ENCODE data around the gene SFMBT1. TPM values are rescaled to one million over a fixed set of nuclear protein-coding genes. Genes with fewer than 3 reads are reported as not detected.

The SFMBT1 gene
- total RNA-seq, 1 experiment from 2014 or later, result 11.8 TPM

DNA sequence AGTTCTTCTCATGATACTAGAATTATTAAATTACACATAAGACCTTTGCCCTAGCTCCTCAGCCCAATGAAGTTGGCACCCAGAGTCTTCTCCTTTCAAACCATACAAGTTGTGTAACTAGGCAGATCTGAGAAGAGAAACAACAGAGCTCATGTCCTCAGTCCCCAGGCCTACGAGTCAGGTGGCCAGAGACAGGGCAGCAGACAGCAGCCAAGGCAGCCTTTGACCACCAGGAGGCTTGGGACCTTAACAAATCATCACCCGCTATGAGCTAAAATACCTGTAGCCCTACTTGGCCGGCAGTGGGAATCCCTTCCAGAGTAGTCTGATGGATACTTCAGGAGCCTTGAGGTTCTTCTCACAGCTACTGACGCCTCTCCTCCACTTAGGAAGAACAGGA, 166.8 kb downstream of the SFMBT1 start:
- ChIA-PET CTCF (interaction anchor here (0.6 to 1.5 kb wide), 5 partner anchors 31 to 832 kb away, joined by 3 to 4 read pairs (median 3); no protein-coding TSS in a partner anchor), POLR2A (interaction anchor here (0.7 kb wide), 1 partner anchor 62 kb away, joined by 3 read pairs; no protein-coding TSS in a partner anchor)
- no peaks in the 10 kb centered on the region for H3K9me3 Mint-ChIP-seq (ENCODE audit: unreplicated experiment)
- no peaks in the 10 kb centered on the region for H3K4me1 Mint-ChIP-seq (ENCODE audit: insufficient read depth, unreplicated experiment)
- H3K36me3 Mint-ChIP-seq (ENCODE audit: insufficient read depth, unreplicated experiment), result peaks cover 8% of the 10 kb centered on the region
- no TSS peak for BruUV-seq (replicated peaks)
- TF ChIP-seq, protein P1, sequence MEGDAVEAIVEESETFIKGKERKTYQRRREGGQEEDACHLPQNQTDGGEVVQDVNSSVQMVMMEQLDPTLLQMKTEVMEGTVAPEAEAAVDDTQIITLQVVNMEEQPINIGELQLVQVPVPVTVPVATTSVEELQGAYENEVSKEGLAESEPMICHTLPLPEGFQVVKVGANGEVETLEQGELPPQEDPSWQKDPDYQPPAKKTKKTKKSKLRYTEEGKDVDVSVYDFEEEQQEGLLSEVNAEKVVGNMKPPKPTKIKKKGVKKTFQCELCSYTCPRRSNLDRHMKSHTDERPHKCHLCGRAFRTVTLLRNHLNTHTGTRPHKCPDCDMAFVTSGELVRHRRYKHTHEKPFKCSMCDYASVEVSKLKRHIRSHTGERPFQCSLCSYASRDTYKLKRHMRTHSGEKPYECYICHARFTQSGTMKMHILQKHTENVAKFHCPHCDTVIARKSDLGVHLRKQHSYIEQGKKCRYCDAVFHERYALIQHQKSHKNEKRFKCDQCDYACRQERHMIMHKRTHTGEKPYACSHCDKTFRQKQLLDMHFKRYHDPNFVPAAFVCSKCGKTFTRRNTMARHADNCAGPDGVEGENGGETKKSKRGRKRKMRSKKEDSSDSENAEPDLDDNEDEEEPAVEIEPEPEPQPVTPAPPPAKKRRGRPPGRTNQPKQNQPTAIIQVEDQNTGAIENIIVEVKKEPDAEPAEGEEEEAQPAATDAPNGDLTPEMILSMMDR (IDR thresholded peaks at IDR 0.05; ENCODE audit: unreplicated experiment), result no peak
- no peaks in the 10 kb centered on the region for H3K27me3 Mint-ChIP-seq (ENCODE audit: insufficient read depth, unreplicated experiment)
- intact Hi-C loops (cut with micrococcal nuclease), result no loop called here
- DNase-seq (ENCODE audit: unreplicated experiment), result no peak
- no peak overlapping the region for H3K4me3 Mint-ChIP-seq (ENCODE audit: unreplicated experiment)
- H3K27ac Mint-ChIP-seq (ENCODE audit: low read depth, unreplicated experiment), result no peak overlapping the region

DNA sequence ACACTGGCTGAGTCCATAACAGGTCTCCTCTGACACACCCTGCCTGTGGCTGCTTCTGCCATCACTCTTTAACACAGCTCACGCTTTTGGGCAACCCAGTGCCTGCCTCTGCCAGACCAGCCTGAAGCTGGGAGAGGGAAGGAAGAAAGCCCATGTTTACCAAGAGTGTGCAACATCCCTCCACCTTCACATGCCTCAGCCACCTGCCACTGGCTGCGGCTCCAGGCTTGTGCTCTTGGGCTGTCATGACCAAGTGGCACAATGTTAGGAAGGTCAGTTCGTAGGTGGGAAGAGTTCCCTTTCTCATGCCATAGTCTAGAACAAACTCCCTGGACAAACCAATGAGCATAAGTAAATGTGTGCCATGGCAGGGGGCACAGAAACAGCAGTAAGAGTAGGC, 168.8 kb downstream of the SFMBT1 start:
- CTCF ChIA-PET, result interaction anchor here (0.6 kb wide), 1 partner anchor 839 kb away, joined by 7 read pairs; no protein-coding TSS in a partner anchor

DNA sequence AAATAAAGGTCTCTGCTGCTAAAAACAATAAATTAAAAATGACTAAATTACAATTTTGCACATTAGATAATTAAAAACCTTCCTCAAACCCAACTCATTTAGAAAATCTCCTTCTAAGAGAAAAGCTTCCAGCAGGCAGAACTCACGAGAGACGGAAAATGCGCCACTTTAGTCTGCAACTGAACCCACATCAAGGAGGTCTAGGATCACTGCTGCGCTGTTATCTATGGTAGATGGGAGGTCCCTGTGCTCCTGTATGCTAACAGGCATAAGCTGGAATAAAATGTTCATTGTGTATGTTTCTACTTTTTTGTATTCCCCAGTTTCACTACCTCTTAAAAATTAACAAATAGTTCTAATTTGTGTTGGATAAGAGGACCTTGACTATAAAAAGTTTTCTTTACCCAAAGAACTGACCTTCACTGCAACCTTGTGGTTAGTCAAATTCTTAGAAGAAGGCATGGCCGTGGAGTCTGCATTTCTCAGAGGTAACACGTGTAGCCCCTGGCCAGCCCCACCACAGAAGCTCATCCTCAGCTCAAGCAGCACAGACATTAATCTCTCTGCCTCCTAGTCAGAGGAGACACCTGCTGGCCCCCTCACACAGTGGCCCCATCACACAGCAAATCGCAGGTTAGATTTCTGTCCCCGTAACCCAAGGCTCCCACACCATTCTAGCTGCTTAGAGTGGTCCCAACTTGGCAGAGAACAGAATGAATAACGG, 170.8 kb downstream of the SFMBT1 start:
- no TSS peak for BruUV-seq (replicated peaks)
- POLR2A ChIA-PET, result interaction anchor here (0.7 kb wide), 1 partner anchor 8 kb away, joined by 3 read pairs; no protein-coding TSS in a partner anchor
- intact Hi-C loops (cut with micrococcal nuclease), result no loop called here
- Mint-ChIP-seq H3K4me3 (ENCODE audit: unreplicated experiment) (no peak overlapping the region), H3K27me3 (ENCODE audit: insufficient read depth, unreplicated experiment) (no peaks in the 10 kb centered on the region), H3K9me3 (ENCODE audit: unreplicated experiment) (no peaks in the 10 kb centered on the region), H3K4me1 (ENCODE audit: insufficient read depth, unreplicated experiment) (peaks cover 7% of the 10 kb centered on the region), H3K36me3 (ENCODE audit: insufficient read depth, unreplicated experiment) (peaks cover 6% of the 10 kb centered on the region), H3K27ac (ENCODE audit: low read depth, unreplicated experiment) (no peak overlapping the region)
- DNase-seq (ENCODE audit: unreplicated experiment), result no peak
- CTCF ChIA-PET, result interaction anchor here (0.6 kb wide), 1 partner anchor 83 kb away, joined by 3 read pairs; no protein-coding TSS in a partner anchor
- TF ChIP-seq, protein P1 (IDR thresholded peaks at IDR 0.05; ENCODE audit: unreplicated experiment), result no peak

More for the DNA sequence above, 168.8 kb downstream of the SFMBT1 start:
- no peaks in the 10 kb centered on the region for H3K9me3 Mint-ChIP-seq (ENCODE audit: unreplicated experiment)
- peaks cover 8% of the 10 kb centered on the region for H3K36me3 Mint-ChIP-seq (ENCODE audit: insufficient read depth, unreplicated experiment)
- H3K27me3 Mint-ChIP-seq (ENCODE audit: insufficient read depth, unreplicated experiment), result no peaks in the 10 kb centered on the region
- POLR2A ChIA-PET, result no interaction called here
- DNase-seq (ENCODE audit: unreplicated experiment), result no peak
- no peak overlapping the region for H3K4me3 Mint-ChIP-seq (ENCODE audit: unreplicated experiment)
- H3K4me1 Mint-ChIP-seq (ENCODE audit: insufficient read depth, unreplicated experiment), result peaks cover 2% of the 10 kb centered on the region
- intact Hi-C loops (cut with micrococcal nuclease), result no loop called here
- BruUV-seq (replicated peaks), result no TSS peak
- TF ChIP-seq, protein P1 (IDR thresholded peaks at IDR 0.05; ENCODE audit: unreplicated experiment), result no peak
- no peak overlapping the region for H3K27ac Mint-ChIP-seq (ENCODE audit: low read depth, unreplicated experiment)

DNA sequence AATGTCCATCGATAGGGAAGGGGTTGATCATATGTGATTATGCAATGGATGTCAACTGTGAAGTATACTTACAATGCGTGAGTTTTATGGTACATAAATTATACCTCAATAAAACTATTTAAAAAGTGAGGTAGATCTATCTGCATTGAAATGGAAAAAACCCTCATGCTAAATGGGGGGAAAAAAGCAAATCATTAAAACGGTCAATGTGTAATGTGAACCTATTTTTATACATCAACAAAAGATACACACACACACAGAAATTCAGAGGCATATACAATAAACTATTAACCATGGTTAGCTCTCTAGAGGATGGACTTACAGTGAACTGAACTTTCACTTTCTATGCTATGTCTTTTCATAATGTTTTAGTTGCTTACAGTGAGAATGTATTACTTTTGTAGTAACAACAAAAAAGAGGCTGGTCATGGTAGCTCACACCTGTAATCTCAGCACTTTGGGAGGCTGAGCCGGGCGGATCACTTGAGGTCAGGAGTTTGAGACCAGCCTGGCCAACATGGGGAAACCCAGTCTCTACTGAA, 171.6 kb downstream of the SFMBT1 start:
- H3K27me3 Mint-ChIP-seq (ENCODE audit: insufficient read depth, unreplicated experiment), result no peaks in the 10 kb centered on the region
- BruUV-seq (replicated peaks), result no TSS peak
- H3K4me1 Mint-ChIP-seq (ENCODE audit: insufficient read depth, unreplicated experiment), result peaks cover 7% of the 10 kb centered on the region
- no peak overlapping the region for H3K27ac Mint-ChIP-seq (ENCODE audit: low read depth, unreplicated experiment)
- TF ChIP-seq, protein P1 (IDR thresholded peaks at IDR 0.05; ENCODE audit: unreplicated experiment), result no peak
- H3K4me3 Mint-ChIP-seq (ENCODE audit: unreplicated experiment), result no peak overlapping the region
- intact Hi-C loops (cut with micrococcal nuclease), result no loop called here
- no peaks in the 10 kb centered on the region for H3K9me3 Mint-ChIP-seq (ENCODE audit: unreplicated experiment)
- no peaks in the 10 kb centered on the region for H3K36me3 Mint-ChIP-seq (ENCODE audit: insufficient read depth, unreplicated experiment)
- CTCF ChIA-PET, result interaction anchor here (0.8 kb wide), 1 partner anchor 412 kb away, joined by 6 read pairs; no protein-coding TSS in a partner anchor
- DNase-seq (ENCODE audit: unreplicated experiment), result no peak
- POLR2A ChIA-PET, result no interaction called here

All from MCF 10A (cell line).